Measurements from ENCODE around the gene TCF7.
A peak's percentile ranks its signal among the peaks of the same experiment; 100 is the strongest.

The TCF7 gene

DNA sequence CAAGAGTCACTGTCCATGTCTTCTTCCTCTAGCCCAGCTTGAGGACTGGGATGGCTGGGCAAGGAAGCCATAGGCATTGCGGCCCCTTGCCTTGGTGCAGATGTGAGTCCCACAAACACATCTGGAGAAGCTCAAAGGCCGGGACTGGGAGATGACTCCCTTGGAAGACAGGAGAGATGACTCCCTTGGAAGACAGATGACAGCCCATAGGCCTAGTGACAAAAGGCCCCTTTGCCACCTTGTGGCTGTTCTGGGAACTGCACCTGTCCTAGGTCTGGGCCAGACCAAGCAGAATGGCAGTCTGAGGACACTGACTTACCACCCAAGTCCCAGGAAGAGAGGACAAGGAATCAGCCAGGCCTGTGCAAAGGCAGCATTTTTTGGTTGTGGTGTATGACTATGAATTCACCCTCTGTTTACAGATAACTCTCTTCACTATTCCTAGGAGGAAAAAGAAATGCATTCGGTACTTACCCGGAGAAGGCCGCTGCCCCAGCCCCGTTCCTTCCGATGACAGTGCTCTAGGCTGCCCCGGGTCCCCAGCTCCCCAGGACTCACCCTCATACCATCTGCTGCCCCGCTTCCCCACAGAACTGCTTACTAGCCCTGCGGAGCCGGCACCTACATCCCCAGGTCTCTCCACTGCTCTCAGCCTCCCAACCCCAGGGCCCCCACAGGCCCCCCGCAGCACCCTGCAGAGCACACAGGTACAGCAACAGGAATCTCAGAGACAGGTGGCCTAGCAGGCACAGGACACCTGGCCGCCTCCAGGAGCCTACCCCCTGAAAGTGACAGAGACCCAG lies 31.5 kb downstream of the TCF7 start:
- Histone ChIP-seq H3K79me2 (ENCODE audit: insufficient read depth, low read length) (no peaks in the 10 kb centered on the region), H2AFZ (ENCODE audit: low read depth, low read length, severe bottlenecking) (no peak overlapping the region), H3K36me3 (ENCODE audit: low read length) (no peaks in the 10 kb centered on the region), H3K27ac (ENCODE audit: low read depth, low read length) (no peak overlapping the region), H3F3A (ENCODE audit: insufficient read depth) (no peaks in the 10 kb centered on the region), H3K9me2 (replicated peaks; ENCODE audit: insufficient read depth, low read length) (no peaks in the 10 kb centered on the region), H4K20me1 (ENCODE audit: low read depth, low read length) (no peaks in the 10 kb centered on the region), H3K9me3 (ENCODE audit: insufficient read depth, low read length) (no peaks in the 10 kb centered on the region), H3K4me3 (ENCODE audit: insufficient read depth, low read length, poor library complexity, severe bottlenecking) (no peak overlapping the region), H3K27me3 (ENCODE audit: low read length) (no peaks in the 10 kb centered on the region), H3K4me2 (ENCODE audit: low read depth, low read length, poor library complexity, severe bottlenecking) (no peak overlapping the region), H3K9ac (ENCODE audit: low read length) (no peak overlapping the region)
- no peak for TF ChIP-seq EZH2phosphoT487 (conservative IDR thresholded peaks at IDR 0.05; ENCODE audit: low read length)
- TF ChIP-seq, protein P1, sequence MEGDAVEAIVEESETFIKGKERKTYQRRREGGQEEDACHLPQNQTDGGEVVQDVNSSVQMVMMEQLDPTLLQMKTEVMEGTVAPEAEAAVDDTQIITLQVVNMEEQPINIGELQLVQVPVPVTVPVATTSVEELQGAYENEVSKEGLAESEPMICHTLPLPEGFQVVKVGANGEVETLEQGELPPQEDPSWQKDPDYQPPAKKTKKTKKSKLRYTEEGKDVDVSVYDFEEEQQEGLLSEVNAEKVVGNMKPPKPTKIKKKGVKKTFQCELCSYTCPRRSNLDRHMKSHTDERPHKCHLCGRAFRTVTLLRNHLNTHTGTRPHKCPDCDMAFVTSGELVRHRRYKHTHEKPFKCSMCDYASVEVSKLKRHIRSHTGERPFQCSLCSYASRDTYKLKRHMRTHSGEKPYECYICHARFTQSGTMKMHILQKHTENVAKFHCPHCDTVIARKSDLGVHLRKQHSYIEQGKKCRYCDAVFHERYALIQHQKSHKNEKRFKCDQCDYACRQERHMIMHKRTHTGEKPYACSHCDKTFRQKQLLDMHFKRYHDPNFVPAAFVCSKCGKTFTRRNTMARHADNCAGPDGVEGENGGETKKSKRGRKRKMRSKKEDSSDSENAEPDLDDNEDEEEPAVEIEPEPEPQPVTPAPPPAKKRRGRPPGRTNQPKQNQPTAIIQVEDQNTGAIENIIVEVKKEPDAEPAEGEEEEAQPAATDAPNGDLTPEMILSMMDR (IDR thresholded peaks at IDR 0.05; ENCODE audit: insufficient read depth, low read length, poor library complexity, severe bottlenecking), result peak; percentile 61

DNA sequence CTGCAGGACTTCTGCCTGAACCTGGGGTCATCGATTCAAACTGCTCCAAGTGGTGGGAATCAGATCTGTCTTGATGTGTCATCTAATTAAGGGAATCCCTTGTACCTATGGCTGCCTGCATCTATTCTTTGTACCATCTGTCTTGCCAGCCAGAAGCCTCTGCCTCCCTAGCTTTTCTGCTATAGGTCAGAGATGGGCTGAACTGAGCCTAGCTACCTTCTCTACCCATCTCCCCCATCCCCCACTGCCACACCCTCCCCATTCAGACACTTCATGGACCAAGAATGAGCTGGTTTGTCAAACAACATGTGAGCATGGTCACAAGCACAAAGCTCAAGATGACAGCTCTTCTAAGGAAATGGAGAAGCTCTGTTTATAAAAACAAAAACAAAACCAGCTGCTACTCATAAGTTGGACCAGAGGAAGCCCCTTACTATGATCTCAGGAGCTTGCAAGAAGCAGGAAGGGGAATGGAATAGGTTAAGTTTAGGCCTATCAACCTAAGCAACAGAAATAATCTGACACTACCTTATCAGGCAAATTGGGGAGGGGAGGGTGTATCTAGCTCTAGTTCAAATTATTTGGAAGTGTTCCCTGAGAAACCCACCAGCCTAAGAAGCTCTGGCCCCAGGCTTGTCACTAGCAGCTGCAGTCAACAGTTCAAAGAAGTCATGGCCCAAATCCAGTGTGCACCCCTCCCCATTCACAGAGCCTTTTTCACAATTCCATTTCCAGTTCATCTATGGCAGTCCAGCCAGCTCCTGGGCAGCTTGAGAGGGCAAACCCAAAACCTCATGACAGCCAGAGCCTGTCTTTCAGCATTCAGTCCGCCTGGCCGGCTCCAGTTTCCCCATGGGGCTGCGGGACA lies 32.4 kb downstream of the TCF7 start:
- no peaks in the 10 kb centered on the region for H3F3A ChIP-seq (ENCODE audit: insufficient read depth)
- no peaks in the 10 kb centered on the region for H3K9me3 ChIP-seq (ENCODE audit: insufficient read depth, low read length)
- H2AFZ ChIP-seq (ENCODE audit: low read depth, low read length, severe bottlenecking), result no peak overlapping the region
- no peaks in the 10 kb centered on the region for H3K36me3 ChIP-seq (ENCODE audit: low read length)
- H3K4me2 ChIP-seq (ENCODE audit: low read depth, low read length, poor library complexity, severe bottlenecking), result no peak overlapping the region
- no peak overlapping the region for H3K9ac ChIP-seq (ENCODE audit: low read length)
- no peak for TF ChIP-seq EZH2phosphoT487 (conservative IDR thresholded peaks at IDR 0.05; ENCODE audit: low read length)
- no peak overlapping the region for H3K27ac ChIP-seq (ENCODE audit: low read depth, low read length)
- no peaks in the 10 kb centered on the region for H3K9me2 ChIP-seq (replicated peaks; ENCODE audit: insufficient read depth, low read length)
- H4K20me1 ChIP-seq (ENCODE audit: low read depth, low read length), result no peaks in the 10 kb centered on the region
- H3K4me3 ChIP-seq (ENCODE audit: insufficient read depth, low read length, poor library complexity, severe bottlenecking), result no peak overlapping the region
- H3K27me3 ChIP-seq (ENCODE audit: low read length), result no peaks in the 10 kb centered on the region
- no peaks in the 10 kb centered on the region for H3K79me2 ChIP-seq (ENCODE audit: insufficient read depth, low read length)

- Histone ChIP-seq H3K27me3 (ENCODE audit: low read length) (no peaks in the 10 kb centered on the region), H3K27ac (ENCODE audit: low read depth, low read length) (no peak overlapping the region), H3F3A (ENCODE audit: insufficient read depth) (no peaks in the 10 kb centered on the region), H3K36me3 (ENCODE audit: low read length) (no peaks in the 10 kb centered on the region), H2AFZ (ENCODE audit: low read depth, low read length, severe bottlenecking) (no peak overlapping the region), H3K9ac (ENCODE audit: low read length) (no peak overlapping the region), H3K79me2 (ENCODE audit: insufficient read depth, low read length) (no peaks in the 10 kb centered on the region), H3K4me2 (ENCODE audit: low read depth, low read length, poor library complexity, severe bottlenecking) (no peak overlapping the region), H3K9me2 (replicated peaks; ENCODE audit: insufficient read depth, low read length) (no peaks in the 10 kb centered on the region), H3K4me3 (ENCODE audit: insufficient read depth, low read length, poor library complexity, severe bottlenecking) (no peak overlapping the region), H4K20me1 (ENCODE audit: low read depth, low read length) (no peaks in the 10 kb centered on the region), H3K9me3 (ENCODE audit: insufficient read depth, low read length) (no peaks in the 10 kb centered on the region)
- no peak for TF ChIP-seq EZH2phosphoT487 (conservative IDR thresholded peaks at IDR 0.05; ENCODE audit: low read length)
- TF ChIP-seq, protein P1 (IDR thresholded peaks at IDR 0.05; ENCODE audit: insufficient read depth, low read length, poor library complexity, severe bottlenecking), result no peak
Measured at GRCh38 chr5:134148316-134148715, 33.8 kb downstream of the TCF7 start.

All from SU-DHL-6 (cell line).